Astrocyte of the spinal cord (primary cell): Measurements from ENCODE around the gene EEFSEC.

Experiments
- DNase-seq: peaks from one replicate; pipeline ENCODE4 v3.0.0; 2011; ENCODE audit warnings: low read depth, low spot score
- H3K4me3 ChIP-seq: 2 replicates; pipeline ENCODE4 v1.5.1; 2011; ENCODE audit warnings: low read depth, mild to moderate bottlenecking, low read length, moderate library complexity
- CTCF ChIP-seq: IDR thresholded peaks from 2 replicates; pipeline ENCODE4 v1.5.1; 2012; ENCODE audit warnings: low read depth, mild to moderate bottlenecking, low read length, inconsistent platforms
- in situ Hi-C: cut with HindIII; loops from 2 replicates; pipeline ENCODE4 v1.10.0; 2017; ENCODE audit warnings: low sequenced_read_pairs

Gene EEFSEC

GRCh38 chr3:128273841-128274573, 120.7 kb downstream of the EEFSEC start:
- H3K4me3 ChIP-seq = no peak overlapping the region
- in situ Hi-C loops = no loop called here
- no peak for TF ChIP-seq CTCF
- DNase-seq = no peak

GRCh38 chr3:128274837-128275236, 121.6 kb downstream of the EEFSEC start:
- DNase-seq = peak; percentile 94
- TF ChIP-seq CTCF = peak; percentile 14
- in situ Hi-C loops = no loop called here
- H3K4me3 ChIP-seq = no peak overlapping the region

GRCh38 chr3:128275316-128276145, 122.2 kb downstream of the EEFSEC start:
- peak; percentile 17 for DNase-seq
- TF ChIP-seq CTCF = no peak
- no peak overlapping the region for H3K4me3 ChIP-seq
- in situ Hi-C loops = no loop called here

DNA sequence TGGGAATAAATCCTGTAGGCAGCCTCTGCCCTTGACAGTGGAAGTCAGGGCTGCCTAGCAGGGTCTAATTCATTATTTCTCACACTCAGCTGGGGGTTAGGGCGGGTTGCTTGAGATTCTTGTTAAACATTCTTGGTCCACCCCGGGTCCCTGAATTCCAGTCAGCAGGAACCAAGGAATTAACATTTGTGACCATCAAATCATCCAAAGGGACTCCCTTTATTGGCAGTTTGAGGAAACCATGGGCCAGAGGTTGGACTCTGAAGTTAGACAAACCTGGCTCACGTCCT, 122.8 kb downstream of the EEFSEC start:
- in situ Hi-C loops = no loop called here
- no peak overlapping the region for H3K4me3 ChIP-seq
- DNase-seq = peak; percentile 23
- no peak for TF ChIP-seq CTCF

GRCh38 chr3:128276577-128277183, 123.4 kb downstream of the EEFSEC start:
- no peak for TF ChIP-seq CTCF
- no peak overlapping the region for H3K4me3 ChIP-seq
- in situ Hi-C loops = no loop called here
- no peak for DNase-seq

GRCh38 chr3:128277378-128278069, 124.2 kb downstream of the EEFSEC start:
- H3K4me3 ChIP-seq = no peak overlapping the region
- no peak for TF ChIP-seq CTCF
- no peak for DNase-seq
- in situ Hi-C loops = no loop called here
